Measurements from ENCODE around the gene NAP1L1.

NAP1L1 gene

DNA sequence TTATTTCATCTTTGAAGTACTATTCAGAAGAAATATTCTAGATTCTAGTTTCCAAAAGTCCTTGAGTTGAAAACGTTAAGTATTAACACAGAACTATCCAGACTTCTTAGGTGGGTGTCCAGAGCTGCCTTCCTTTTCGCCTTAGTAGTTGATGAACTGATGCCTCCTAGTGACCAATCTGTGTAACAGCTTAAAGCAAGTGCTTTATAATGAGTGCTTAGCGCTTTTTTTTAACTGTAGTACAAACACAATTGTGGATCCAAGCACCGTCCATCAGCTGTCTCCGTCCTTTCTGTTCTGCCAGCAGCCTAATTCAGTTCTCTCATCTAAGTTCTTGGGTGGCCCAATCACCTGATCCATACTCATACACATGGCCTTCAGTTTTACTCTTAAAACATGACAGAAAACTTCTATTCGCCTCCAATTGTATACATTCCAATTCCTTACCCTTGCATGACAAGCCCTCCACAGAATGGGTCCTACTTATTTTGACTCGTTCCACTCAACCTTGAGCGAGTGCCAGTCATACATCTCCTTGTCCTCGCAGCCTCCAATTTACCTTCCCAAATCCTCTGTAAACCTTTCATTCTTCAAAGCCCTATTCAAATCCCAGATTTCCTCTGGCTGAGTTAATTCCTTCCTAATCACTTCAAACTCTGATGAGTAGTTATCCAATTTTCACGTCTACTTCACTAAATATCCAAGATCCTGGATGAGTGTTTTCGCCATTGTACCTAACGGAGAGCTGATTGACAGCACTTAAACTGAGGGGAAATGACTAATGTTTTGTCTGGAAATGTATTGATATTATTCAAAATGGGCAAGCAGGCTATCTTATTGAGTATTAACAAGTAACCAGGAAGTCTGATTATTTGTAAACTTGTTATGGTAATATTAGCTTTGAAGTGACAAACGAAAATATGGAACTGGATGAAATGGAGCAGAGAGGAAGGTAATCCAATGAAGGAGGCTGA is 47.1 kb downstream of the NAP1L1 start:
- DNase-seq = peak in 1 of 2 experiments; percentile 34

DNA sequence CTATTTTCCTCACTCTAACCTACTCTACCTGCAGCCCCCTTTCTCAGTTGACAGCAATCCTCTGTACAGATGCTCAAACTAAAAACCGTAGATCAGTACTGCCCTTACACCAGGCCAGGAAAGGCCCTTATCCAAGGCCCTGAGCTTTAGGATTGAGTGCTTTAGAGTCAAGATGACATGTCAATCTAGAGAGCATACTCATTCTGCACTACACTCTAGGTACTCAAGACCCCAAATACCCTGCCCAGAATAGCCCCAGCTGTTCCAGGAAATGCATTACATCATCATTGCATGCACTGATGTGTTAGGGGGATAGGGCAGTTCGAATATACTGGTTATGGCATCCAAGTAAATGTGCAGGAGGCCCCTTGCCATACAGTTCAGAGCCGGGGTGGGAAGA is 49.4 kb downstream of the NAP1L1 start:
- DNase-seq = no peak

DNA sequence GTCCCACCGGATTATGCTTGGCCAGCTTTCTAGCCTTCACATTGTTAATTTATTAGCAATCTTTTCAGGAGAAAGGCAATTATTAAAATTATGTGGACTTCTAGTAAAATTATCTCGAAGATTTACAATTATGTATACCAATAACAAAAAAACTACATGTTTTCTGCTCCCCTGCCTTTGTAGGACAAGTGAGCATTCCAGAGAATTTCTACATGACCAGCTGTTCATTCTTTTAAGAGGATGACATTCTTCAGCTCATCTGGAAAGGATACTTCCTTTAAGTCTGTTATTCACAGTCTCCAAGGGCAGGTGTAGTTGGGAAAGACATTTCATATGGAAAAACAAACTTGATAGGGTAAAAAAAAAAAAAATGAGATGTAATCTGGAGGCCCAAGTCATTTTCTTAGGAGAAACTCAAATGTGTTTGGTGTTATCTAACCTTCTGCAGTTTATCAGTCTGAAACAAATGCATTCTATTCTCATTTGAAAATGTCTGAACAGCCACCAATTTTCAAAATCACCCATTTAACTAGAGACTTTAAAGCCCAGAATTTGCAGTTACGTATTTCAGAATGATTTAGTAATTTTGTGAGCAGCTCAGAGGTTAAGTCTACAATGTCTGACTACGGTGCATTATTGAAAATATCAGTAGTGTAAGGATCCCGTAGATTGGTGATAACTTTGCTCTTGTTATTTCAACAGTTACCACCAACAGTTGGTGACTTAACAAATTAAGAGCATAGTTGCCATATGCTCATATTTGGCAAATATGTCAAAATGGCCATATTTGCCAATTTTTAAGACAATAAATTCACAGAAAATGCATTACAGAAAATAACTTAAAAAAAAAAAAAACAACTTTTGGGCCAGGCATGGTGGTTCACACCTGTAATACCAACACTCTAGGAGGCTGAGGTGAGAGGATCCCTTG is 51.1 kb downstream of the NAP1L1 start:
- no peak for DNase-seq

DNA sequence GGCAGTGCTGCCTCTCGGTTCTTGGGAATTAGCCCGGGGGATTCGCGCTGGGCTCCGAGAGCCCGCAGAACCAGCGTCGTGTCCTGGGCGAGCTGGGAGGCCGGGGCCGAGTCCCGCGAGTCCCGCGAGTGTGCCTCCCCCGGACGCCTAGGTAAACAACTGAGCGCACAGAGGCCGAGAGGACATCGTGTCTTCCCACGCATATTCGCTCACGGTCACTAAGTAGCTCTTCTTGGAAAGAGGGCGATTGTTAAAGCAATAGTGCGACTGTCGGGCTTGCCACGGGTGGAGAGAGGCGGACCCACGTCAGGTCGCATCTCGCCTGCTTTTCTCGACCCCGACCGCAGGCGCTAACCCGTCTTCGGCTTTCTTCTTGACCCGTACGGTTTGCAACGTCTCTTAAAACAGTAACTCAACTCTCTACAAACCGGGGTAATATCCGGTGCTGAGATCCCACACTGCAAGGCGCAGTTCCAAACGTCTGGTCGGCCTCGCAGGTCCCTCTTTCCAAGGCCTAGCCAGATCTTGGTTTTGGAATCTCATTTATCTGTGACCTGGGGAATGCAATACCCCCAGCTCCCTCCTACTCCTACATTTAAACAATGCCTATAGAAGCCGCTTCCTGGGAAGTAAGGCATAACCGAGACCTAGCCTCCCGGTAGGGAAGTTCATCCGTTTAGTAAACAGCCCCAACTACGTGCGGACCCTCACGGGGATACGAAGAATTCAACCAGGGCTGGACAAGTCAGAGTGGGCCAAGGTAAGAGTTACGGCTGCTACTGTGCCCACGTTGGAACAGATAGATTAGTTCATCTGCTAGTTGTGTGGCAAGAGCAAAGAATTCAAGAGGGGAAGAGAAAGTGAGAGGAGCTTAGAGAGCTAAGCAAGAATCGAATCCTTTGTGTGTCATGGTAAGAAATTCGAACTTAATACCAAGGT is 52.2 kb downstream of the NAP1L1 start:
- DNase-seq = no peak

DNA sequence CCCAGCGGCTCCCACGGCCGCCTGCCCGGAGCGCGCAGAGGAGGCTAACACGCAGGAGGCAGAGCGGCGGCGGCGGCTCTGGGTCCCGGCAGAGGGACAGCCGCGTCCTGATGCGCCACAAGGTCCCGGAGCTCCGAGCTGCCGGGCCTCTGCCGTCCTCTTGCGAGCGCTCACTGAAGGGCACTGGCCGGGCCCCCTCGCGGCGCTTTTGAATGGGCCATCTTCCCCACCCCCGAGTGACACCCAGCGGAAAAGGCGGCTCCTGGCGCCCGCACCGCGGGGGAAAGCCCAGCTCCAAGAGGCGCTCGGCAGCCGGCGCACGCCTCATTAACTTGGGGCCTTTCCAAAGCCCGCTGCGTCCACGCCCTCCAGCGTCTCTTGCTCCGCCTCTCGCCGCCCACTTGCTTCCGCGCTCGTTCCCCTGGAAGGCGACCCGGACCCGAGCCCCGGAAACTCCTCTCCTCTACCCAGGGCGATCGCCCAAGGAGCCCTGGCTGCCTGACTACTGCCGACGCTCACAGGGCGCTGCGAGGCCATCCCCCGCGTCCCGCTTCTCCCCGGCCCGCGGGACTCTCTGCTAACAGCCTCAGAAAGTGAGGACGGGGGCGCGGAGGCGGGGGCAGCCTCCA is 53.0 kb downstream of the NAP1L1 start, which contains the start of gene PHLDA1:
Gene PHLDA1 (minus strand): TSS at position 363 of the 629 bp plus-strand sequence.
- DNase-seq = peak in 1 of 2 experiments; percentile 36

- no peak for DNase-seq
Observed at GRCh38 chr12:76031081-76031413, 53.4 kb downstream of the NAP1L1 start.

- DNase-seq = no peak
Observed at GRCh38 chr12:76030341-76031080, 54.0 kb downstream of the NAP1L1 start.

GRCh38 chr12:76029982-76030340 is 54.5 kb downstream of the NAP1L1 start:
- no peak for DNase-seq

GRCh38 chr12:76028571-76029277 is 55.8 kb downstream of the NAP1L1 start:
- DNase-seq = no peak

- no peak for DNase-seq
Observed at GRCh38 chr12:76026643-76027063, 57.8 kb downstream of the NAP1L1 start.

GRCh38 chr12:76025601-76026575 is 58.6 kb downstream of the NAP1L1 start:
- no peak for DNase-seq

DNA sequence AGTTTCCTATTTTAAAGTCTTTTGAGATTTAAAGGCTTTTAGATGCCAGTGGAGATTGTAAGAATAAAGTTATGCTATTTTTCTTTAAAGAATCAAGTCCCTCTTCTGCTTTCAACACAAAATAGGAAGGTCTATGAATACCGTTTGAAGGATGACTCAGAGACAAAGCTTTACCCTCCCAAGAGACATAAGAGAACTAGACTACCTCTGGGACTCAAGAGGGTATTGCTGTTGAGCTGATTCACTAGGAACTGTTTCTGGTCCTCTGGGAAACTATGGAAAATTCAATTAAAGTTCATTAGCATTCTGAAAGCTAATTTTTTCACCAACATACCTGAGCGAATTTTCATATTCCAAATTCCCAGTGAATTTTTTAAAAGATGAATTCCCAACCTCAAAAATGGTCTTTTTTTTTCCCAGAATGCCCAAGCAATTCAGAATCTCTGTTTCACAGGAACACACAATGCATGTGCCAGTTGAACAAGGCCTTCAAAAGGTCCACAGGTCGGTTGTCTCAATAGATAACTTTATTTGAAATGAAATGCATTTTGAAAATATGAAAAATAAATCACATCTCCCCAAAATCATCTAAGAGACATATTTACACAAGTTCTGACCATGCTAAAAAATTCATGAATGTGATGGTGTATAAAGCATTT is 59.4 kb downstream of the NAP1L1 start:
- DNase-seq = no peak

GRCh38 chr12:76024102-76024781 is 60.2 kb downstream of the NAP1L1 start:
- no peak for DNase-seq

DNA sequence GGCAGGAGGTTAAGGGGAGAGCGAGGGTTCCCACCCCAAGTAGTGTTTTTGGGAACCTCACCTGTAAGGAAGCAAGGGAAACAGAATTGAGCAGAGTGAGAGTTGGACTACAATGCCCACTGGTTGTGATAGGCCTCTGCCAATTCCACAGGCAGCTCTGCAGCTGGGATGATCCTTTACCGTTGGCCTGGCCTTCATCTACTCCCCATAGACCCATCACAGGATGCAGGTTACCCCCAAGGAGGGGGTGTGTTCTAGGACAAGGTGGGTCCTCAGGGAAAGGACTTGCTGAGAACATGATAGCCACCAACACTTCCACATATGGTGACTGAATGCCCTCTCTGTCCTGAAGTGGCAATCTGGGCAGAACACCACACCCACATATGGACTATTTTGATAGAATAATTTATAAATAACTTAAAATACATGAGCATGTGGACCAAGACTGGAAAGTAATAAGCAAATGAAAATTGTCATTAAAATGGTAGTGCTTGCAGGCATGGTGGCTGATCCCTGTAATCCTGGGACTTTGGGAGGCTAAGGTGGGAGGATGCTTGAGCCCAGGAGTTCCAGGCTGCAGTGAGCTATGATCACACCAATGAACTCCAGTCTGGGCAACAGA is 61.3 kb downstream of the NAP1L1 start:
- DNase-seq = no peak

- DNase-seq = no peak
Observed at GRCh38 chr12:76022506-76022905, 62.0 kb downstream of the NAP1L1 start.

GRCh38 chr12:76020731-76021672 is 63.5 kb downstream of the NAP1L1 start:
- no peak for DNase-seq

Measured in cerebellar nuclear complex (tissue), 1 donor.